Measurements from ENCODE around the gene SPECC1. TPM values are rescaled to one million over a fixed set of nuclear protein-coding genes. Genes with fewer than 3 reads are reported as not detected.
A peak's percentile ranks its signal among the peaks of the same experiment; 100 is the strongest.

The SPECC1 gene
- total and polyA plus RNA-seq, 10 of the 15 experiments (the other 5 are each of a cell fraction or from before 2014, with no cell fraction given), result 6.4 to 40.6 (median 23.9) TPM

- Histone ChIP-seq H3K4me3 (peak overlapping the region; percentile 72), H3K4me2 (ENCODE audit: control insufficient read depth, insufficient read depth) (peak overlapping the region; percentile 96), H4K20me1 (ENCODE audit: control insufficient read depth, insufficient read depth) (no peaks in the 10 kb centered on the region), H3K27ac (ENCODE audit: control insufficient read depth, insufficient read depth) (no peak overlapping the region), H3K9ac (ENCODE audit: control insufficient read depth, insufficient read depth, low read length) (peak overlapping the region; percentile 64), H3K4me1 (ENCODE audit: control insufficient read depth, insufficient read depth, low read length) (no peaks in the 10 kb centered on the region), H3K27me3 (replicated peaks in 1 of 2; ENCODE audit: control insufficient read depth in 2 of 2, insufficient read depth in 2 of 2, low read length in 1 of 2) (peaks cover 0 to 9% of the 10 kb centered on the region in 2 experiments), H3K79me2 (ENCODE audit: control insufficient read depth, insufficient read depth, low read length) (no peaks in the 10 kb centered on the region), H2AFZ (ENCODE audit: control insufficient read depth, low read depth, low read length) (peak overlapping the region; percentile 99), H3K9me3 (replicated peaks; ENCODE audit: control insufficient read depth, insufficient read depth, low read length) (no peaks in the 10 kb centered on the region; the same call in 2 of the 3 replicates), H3K36me3 (ENCODE audit: control insufficient read depth in 2 of 2, insufficient read depth in 2 of 2, low read length in 1 of 2) (no peaks in the 10 kb centered on the region)
- WGBS (ENCODE audit: insufficient coverage, insufficient replicate concordance, low lambda C conversion rate, missing lambda C conversion rate), result 1% methylated on average over 8 of the region's 18 CpGs
- no TSS peak for BruUV-seq (replicated peaks)
- ChIA-PET POLR2A (no interaction called here), RAD21 (ENCODE audit: unreplicated experiment) (no interaction called here), CTCF (interaction anchor here (0.5 to 2.1 kb wide), 13 partner anchors 9 to 161 kb away, joined by 3 to 10 read pairs (median 3); partner anchors contain the start of gene AKAP10), SMC1A (ENCODE audit: uncharacterized antibody, unreplicated experiment) (interaction anchor here (1.1 kb wide), 1 partner anchor 16 kb away, joined by 4 read pairs; no protein-coding TSS in a partner anchor)
- FAIRE-seq (no peak), ATAC-seq (no peak), DNase-seq (ENCODE audit: low read depth, low spot score) (no peak)
- intact Hi-C loops (cut with micrococcal nuclease; ENCODE audit: unreplicated experiment), result loop anchor here (5.0 kb wide), 1 partner anchor 108 kb away; no protein-coding TSS in a partner anchor
- in situ Hi-C loops (cut with MboI), result loop anchor here (5.0 kb wide), 1 partner anchor 52 kb away; no protein-coding TSS in a partner anchor
- TF ChIP-seq WRNIP1 (IDR thresholded peaks at IDR 0.05; ENCODE audit: borderline replicate concordance, low read depth, low read length), result no peak
- no peak for TF ChIP-seq SRF (IDR thresholded peaks at IDR 0.05; ENCODE audit: low read depth in 2 of 2, low read length in 2 of 2)
- no peak for TF ChIP-seq GATAD2B (conservative IDR thresholded peaks at IDR 0.05; ENCODE audit: low read depth)
- TF ChIP-seq BHLHE40 (IDR thresholded peaks at IDR 0.05; ENCODE audit: borderline replicate concordance in 1 of 2, low read depth in 2 of 2, low read length in 1 of 2), result no peak
- TF ChIP-seq SPI1 (IDR thresholded peaks at IDR 0.05; ENCODE audit: borderline replicate concordance, insufficient read depth, low read depth, low read length), result no peak
- TF ChIP-seq, protein P1, sequence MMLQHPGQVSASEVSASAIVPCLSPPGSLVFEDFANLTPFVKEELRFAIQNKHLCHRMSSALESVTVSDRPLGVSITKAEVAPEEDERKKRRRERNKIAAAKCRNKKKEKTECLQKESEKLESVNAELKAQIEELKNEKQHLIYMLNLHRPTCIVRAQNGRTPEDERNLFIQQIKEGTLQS (IDR thresholded peaks at IDR 0.05; ENCODE audit: borderline replicate concordance, extremely low read depth, low read depth, low read length), result no peak
- TF ChIP-seq, protein P2, sequence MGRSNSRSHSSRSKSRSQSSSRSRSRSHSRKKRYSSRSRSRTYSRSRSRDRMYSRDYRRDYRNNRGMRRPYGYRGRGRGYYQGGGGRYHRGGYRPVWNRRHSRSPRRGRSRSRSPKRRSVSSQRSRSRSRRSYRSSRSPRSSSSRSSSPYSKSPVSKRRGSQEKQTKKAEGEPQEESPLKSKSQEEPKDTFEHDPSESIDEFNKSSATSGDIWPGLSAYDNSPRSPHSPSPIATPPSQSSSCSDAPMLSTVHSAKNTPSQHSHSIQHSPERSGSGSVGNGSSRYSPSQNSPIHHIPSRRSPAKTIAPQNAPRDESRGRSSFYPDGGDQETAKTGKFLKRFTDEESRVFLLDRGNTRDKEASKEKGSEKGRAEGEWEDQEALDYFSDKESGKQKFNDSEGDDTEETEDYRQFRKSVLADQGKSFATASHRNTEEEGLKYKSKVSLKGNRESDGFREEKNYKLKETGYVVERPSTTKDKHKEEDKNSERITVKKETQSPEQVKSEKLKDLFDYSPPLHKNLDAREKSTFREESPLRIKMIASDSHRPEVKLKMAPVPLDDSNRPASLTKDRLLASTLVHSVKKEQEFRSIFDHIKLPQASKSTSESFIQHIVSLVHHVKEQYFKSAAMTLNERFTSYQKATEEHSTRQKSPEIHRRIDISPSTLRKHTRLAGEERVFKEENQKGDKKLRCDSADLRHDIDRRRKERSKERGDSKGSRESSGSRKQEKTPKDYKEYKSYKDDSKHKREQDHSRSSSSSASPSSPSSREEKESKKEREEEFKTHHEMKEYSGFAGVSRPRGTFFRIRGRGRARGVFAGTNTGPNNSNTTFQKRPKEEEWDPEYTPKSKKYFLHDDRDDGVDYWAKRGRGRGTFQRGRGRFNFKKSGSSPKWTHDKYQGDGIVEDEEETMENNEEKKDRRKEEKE (IDR thresholded peaks at IDR 0.05), result no peak
- TF ChIP-seq, protein P3, sequence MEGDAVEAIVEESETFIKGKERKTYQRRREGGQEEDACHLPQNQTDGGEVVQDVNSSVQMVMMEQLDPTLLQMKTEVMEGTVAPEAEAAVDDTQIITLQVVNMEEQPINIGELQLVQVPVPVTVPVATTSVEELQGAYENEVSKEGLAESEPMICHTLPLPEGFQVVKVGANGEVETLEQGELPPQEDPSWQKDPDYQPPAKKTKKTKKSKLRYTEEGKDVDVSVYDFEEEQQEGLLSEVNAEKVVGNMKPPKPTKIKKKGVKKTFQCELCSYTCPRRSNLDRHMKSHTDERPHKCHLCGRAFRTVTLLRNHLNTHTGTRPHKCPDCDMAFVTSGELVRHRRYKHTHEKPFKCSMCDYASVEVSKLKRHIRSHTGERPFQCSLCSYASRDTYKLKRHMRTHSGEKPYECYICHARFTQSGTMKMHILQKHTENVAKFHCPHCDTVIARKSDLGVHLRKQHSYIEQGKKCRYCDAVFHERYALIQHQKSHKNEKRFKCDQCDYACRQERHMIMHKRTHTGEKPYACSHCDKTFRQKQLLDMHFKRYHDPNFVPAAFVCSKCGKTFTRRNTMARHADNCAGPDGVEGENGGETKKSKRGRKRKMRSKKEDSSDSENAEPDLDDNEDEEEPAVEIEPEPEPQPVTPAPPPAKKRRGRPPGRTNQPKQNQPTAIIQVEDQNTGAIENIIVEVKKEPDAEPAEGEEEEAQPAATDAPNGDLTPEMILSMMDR (IDR thresholded peaks at IDR 0.05 in 2 of 3, conservative IDR thresholded peaks at IDR 0.05 in 1 of 3; ENCODE audit: control insufficient read depth in 2 of 3, extremely low read depth in 1 of 3, insufficient read depth in 1 of 3, low read depth in 3 of 3, low read length in 3 of 3), result peak in 1 of 3 experiments; percentile 92; a peak in 1 of 6 replicates
- peak; percentile 91 for TF ChIP-seq SIX5 (IDR thresholded peaks at IDR 0.05; ENCODE audit: low read depth, low read length, severe bottlenecking)
- no peak for TF ChIP-seq MYC (IDR thresholded peaks at IDR 0.05; ENCODE audit: insufficient read depth, insufficient read length, insufficient replicate concordance, low read length, severe bottlenecking)
- peak; percentile 56; the same call in 1 of the 2 replicates for TF ChIP-seq RB1 (IDR thresholded peaks at IDR 0.05; ENCODE audit: borderline replicate concordance)
- no peak for TF ChIP-seq POLR2AphosphoS2 (IDR thresholded peaks at IDR 0.05; ENCODE audit: low read depth, low read length)
- no peak for TF ChIP-seq CBFB (IDR thresholded peaks at IDR 0.05; ENCODE audit: low read depth)
- TF ChIP-seq HCFC1 (IDR thresholded peaks at IDR 0.05; ENCODE audit: low read length), result peak; percentile 92
- no peak for TF ChIP-seq MTA2 (IDR thresholded peaks at IDR 0.05; ENCODE audit: low read depth)
These were observed 182 bp upstream of the SPECC1 start for GRCh38 chr17:20009052-20009301.
